GM18858 (cell line): Measurements from ENCODE around the gene IQCE.
A peak's percentile ranks its signal among the peaks of the same experiment; 100 is the strongest.
"Not testable (repeated sequence)": the region's sequence is repeated elsewhere in the genome, so short reads cannot be mapped to it uniquely, and the experiment has no call there.

Source experiments
- ATAC-seq: cut with Tn5 transposase; IDR thresholded peaks from one replicate; pipeline ENCODE4 v1.9.1; 2021; ENCODE audit not compliant: unreplicated experiment

IQCE gene

DNA sequence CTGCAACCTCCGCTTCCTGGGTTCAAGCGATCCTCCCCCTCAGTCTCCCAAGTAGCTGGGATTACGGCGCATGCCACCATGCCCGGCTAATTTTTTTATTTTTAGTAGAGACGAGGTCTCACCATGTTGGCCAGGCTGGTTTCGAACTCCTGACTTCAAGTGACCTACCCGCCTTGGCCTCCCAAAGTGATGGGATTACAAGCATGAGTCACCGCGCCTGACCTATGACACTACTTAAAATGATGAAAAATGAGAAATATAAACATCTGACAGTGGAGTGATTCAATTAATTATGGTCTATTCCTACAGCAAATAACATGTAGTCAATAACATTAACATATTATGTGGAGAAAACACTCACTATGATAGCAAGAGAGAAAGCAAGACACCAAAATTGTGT is 5.7 kb upstream of the IQCE start:
- ATAC-seq: no peak

DNA sequence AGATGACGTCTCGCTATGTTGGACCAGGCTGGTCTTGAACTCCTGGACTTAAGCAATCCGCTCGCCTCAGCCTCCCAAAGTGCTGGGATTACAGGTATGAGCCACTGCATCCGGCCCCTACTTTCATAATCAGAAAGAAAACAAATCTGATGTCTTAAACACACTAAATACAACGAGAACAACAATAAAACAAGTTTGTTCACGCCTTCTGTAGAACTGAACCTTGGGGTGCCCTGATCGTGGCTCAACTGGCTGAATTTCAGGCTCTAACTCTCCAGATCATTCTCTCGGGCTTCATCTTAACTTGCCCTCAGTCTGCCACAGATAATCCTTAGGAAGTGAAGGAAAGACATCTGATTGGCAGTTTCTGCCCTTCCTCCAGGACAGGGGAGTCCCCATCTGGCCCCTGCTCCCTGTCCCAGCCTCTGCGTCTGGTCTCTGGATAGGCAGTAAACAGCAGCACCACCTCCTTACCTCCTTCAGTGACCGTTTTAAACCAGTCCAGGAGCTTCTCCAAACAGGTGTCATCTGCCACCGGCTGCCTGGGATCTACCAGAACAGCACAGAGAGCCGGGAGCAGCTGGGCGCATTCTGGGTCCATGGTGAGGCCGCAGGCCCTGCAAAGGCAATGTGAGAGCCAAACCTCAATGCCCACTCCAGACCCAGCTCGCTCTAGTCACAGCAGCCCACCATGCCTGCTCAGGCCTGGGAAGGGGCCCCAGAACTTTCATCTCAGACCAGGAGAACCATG is 4.8 kb upstream of the IQCE start:
- no peak for ATAC-seq

DNA sequence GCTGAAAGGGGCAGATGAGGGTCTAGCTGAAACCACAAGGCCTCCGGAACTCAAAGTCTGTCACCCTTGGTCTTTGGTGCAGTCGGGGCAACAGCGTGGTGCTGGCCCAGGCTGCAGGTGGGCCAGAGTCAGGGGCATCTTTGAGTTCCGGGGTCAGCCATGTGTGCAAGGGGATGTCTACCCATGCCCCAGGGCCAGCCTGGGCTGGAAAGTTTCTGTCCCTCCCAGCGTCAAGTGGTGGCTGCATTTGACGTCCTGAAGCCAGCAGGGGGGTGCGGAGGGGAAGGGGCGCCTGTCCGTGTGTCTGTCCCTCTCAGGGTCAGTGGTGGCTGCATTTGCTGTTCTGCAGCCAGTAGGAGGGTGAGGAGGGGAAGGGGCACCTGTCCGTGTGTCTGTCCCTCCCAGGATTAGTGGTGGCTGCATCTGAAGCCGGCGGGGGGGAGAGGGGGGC is 4.1 kb upstream of the IQCE start:
- no peak for ATAC-seq

DNA sequence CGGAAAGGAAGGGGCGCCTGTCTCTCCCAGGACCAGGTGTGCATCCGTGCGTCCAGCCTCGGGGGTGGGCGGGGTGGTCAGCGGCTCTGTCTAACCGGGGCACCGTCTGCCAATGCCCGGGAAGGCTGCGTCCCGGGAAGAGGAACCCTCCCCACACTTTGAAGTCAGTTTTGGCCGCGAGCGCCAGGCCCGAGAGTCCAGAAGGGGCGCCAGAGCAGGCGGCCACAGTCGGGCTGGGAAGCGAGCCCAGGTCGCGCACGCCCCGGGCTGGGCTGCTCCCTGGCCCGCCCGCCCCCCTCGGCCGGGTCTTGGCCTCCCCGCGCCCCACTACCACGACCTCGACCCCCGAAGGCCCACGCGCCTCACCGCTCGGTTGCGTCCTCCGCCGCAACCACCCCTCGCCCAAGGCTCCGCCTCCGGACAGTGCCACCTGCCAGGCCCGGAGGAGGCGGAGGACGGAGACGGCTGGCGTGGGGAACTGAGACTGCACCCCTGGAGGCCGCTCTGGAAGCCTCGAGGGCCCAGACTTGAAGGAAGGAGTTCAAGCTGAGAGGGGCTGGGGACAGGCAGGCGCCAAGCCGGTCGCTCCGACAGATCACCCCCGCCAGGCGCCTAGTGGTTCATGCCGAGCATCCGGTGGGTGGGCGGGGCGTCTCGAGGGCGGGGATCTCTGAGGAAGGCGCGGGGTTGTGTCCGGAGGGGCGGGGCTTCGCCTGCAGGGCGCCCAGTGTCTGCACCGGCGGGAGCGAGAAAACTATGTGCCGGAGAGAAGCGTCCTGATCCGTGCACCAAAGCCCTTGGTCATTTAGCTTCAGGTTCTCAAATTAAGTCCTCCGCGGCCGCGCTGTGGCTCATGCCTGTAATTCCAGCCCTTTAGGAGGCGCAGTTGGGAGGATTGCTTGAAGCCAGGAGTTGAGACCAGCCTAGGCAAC is 3.4 kb upstream of the IQCE start, which contains the start of gene BRAT1:
Gene BRAT1, minus strand, starts transcription at position 404 of the 932 bp plus-strand sequence. CDS start 1,093 bp downstream, outside the sequence.
- ATAC-seq: peak; percentile 52

DNA sequence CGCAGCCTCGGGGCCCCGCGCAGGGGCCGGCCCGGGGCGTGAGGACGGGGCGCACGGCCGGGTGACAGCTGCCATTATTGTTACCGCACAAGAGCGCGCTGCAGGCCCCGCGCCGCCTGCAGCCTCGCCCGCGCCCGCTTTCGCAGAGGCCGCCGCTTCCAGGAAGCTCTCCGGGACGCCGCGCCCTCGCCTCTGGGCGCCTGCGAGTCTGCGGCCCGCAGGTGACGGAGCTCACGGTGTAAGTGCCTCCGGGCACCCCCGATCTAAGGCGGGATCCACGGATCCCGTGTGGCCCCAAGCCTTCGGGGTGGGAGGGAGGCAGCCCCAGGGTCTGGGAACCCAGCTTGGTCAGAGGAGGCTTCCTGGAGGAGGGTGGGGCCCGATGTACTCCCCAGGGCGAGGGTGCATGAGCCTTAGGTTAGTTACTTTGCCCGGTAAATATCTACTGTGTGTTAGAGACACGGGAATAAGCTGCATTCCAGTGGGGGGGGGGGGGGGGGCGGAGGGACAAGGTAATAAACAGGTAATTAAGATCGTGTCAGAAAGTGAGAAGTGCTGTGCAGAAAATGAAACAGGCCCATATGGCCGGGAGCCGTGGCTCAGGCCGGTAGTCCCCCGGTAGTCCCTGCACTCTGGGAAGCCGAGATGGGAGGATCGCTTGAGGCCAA is 638 bp downstream of the IQCE start:
- ATAC-seq: peak; percentile 7

DNA sequence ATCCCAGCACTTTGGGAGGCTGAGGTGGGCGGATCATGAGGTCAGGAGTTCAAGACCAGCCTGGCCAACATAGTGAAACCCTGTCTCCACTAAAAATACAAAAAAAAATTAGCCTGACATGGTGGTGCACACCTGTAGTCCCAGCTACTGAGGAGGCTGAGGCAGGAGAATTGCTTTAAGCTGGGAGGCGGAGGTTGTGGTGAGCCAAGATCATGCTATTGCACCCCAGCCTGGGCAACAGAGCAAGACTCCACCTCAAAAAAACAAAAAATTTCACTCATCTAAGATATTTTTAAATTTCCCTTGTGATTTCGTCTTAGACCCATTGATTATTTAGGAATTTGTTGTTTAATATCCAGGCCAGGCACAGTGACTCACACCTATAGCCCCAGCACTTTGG is 5.2 kb downstream of the IQCE start:
- ATAC-seq: not testable (repeated sequence)

DNA sequence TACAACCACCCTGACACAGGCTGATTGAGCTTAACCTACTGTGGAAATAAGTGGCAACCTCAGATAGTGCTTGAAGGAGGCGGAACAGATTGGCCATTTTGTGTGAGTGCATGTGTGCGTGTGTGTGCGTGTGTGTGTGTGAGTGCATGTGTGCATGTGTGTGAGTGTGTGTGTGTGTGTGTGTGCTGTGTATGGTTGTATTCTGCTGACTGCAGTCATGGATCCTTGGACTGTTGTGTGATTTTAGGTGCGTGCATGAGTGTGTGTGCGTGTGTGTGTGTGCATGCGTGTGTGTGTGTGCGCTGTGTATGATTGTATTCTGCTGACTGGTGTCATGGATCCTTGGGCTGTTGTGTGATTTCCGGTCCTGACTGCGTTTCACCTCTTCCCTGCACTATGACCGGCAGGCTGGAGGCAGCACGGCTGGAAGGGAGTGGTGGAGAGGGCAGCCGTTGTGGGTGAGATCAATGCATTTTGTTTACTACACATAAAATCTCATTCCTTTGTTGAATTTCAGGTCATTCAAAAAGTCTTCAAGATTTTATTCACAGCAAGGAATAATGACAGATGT is 6.3 kb downstream of the IQCE start:
- ATAC-seq: no peak

DNA sequence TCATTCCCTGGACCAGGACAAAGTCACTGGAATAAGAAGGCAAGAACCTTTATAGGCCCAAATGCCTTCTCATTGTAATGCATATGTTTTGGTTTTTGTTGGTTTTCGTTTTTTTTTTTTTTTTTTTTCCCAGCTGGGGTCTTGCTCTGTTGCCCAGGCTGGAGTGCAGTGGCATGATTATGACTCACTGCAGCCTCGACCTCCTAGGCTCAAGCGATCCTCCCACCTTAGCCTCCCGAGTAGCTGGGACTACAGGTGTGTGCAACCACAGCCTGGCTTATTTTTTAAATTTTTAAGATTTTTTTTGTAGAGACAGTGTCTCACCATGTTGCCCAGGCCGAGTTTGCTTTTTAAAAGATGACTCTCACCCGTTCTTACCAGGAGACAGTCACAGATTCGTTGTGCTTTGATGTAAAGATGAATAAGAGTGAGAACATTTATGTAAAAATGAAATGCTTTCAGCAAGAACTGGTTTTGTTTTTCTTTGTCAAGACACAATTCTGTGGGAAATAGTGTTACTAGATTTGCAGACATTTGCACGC is 7.6 kb downstream of the IQCE start:
- ATAC-seq: peak; percentile 29

DNA sequence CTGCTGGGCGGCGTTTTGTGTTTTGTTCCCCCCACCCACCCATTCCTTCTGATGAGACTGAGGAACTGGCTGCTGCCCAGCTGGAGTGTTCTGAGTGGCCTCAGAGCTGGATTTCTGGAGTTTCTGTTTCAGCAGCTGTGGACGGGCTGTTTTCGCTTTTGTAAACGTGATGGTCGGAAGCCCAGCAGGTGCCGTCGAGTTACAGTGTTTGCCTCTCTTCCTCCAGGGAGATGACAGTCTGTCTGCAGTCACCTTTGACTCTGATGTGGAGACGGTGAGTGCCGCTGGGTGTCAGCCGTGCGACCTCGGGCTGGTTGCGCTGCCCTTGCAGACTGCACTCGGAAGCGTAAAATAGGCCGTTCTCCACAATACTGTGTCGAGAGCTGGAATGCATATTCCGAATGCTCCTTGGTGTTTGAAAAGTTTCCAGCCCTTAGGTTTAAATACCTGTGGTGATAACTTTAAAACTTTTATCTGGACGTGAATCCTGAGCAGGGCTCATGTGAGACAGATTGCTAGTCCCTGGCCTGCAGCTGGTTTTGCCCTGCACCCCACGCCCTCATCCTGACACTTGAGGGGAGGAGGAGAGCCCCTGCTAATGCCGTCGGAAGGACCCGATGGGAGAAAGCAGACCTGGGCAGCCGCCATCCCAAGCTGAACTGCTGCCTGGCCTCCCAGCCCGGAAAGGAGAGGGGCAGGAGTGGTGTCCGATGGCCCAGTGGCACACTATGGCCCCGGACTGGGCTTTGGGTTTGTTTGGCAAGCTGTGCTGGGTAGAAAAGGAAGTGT is 8.3 kb downstream of the IQCE start:
- ATAC-seq: peak; percentile 82

DNA sequence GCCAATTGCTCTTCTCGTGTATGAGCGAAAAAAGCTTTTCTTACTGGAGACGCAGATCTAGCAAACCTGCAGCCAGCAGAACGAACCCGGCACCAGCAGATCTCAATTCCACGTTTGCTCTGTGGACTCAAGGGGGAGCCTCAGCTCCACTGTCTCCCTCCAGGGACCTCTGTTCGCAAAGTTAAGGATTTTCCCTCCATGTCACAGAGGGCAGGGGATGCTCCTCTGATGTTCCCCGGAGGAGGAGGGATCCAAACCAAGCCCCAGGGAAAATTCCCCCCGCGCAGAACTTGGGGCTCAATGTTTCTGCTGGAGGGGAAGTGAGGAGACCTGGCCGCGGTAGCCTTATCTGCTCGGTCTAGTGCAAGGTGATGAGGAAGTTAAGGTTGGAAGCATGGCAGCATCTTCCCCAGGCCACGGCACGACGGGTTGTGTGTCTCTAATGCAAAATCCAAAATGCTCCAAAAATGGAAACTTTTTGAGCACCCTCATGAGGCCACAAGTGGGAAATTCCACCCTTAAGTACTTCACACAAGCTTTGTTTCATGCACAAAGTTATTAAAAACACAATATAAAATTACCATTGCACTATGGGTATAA is 9.0 kb downstream of the IQCE start:
- ATAC-seq: no peak

DNA sequence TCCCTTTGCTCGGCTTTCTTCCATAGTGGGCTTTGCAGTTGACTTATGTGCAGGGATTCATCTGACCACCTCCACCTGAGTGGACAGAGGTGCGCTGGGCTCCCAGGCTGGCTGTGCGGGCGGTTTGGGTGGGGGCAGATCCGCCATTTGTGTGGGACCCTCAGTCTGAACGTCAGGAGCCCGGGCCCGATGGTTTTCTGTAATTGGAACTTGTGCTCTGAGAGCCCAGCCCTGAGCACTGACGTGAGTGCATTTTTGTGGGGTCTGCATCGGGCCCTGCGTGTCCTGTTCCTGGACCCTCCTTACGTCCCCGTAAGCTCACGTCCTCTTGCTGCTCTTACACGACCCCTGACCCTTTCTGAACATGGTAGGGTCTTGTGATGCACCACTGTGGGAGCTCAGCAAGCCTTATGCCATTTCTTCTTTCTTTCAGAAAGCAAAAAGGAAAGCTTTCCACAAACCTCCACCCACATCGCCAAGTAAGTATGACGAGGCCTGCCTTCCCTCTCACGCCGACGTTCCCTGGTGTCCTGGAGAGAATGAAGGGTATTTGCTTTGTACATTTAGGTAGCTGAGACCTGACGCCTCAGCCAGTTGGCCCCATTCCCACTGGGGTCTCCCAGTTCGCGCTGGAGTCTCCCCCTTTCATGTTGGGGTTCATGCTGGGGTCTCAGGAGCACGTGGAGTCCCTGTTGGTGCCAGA is 9.9 kb downstream of the IQCE start:
- ATAC-seq: no peak

DNA sequence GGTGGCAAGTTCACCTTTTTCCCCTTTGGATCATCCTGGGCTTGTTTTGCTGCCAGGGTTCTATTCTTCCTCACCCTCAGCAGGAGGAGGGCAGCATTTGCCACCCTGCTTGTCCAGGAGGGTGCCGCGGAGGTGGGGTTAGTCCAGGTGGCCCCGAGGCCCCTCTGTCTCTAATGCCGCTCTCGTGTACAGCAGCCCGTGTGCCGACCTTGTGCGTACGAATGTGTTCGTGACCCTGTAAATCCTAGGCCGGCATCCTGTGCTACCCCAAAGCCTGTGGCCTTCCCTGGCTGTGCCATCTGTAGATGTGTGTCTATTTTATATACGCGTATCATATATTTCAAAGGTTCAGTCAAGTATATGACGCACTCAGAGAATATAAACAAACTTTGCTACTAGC is 10.6 kb downstream of the IQCE start:
- ATAC-seq: no peak

DNA sequence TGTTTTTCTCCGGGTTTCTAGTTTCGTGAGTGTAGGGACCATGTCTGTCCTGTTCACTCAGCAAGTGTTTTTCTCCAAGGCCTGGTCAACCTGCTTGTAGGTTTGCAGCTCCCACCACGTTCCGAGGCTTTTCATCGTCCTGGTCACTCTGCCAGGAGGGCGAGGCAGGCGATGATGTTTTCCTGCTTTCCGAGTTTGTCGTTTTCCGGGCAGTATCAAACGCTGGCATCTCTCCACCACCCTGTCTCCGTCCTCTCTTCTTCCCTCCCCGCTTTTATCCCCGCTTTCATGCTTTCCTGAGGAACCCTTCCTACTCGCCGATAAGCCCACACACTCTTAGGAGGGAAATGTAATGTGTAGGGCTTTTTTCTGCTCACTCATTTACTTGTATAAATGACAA is 11.2 kb downstream of the IQCE start:
- ATAC-seq: no peak

DNA sequence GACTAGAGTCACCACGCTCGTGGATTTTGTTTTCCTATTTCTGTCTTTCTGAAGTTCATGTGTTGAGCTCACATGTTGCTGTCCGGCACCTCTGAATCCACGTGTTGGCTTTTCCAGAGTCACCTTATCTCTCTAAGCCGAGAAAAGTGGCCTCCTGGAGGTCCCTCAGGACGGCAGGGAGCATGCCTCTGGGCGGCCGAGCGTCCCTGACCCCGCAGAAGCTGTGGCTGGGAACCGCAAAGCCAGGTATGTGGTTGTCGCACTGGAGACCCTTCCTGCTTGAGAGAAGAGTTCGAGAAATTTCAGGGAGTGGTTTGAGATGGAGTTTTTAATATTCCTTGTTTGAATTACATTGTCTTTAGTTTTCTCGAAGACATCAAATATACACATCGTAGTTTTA is 12.6 kb downstream of the IQCE start:
- no peak for ATAC-seq

DNA sequence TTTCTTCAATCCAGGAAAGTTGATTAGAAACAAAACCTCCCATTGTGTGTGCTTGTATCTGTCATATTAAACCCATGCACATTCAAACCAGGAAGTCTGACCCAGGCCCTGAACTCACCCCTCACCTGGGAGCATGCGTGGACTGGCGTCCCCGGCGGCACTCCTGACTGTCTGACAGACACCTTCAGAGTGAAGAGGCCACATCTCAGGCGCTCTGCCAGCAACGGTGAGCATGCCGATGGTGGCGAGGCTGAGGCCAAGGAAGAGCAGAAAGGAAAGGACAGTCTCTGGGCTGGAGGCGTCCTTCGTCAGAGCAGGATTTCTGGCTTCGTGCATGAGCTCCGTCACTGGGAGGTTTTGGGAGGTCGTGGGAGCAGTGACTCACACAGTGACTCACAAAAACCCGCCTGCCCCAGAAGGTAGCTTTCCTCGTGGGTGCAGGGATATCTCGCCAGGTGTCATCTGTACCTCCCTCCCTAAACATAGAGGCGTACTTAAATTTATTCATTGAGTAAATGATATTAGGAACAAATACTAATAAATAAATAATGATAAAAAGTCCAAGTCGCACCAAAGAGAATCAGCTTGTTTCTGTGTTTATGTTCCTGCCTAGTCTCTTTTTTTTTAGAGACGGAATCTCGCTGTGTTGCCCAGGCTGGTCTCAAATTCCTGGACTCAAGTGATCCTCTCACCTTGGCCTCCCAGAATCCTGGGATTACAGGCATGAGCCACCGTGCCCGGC is 13.5 kb downstream of the IQCE start:
- no peak for ATAC-seq

DNA sequence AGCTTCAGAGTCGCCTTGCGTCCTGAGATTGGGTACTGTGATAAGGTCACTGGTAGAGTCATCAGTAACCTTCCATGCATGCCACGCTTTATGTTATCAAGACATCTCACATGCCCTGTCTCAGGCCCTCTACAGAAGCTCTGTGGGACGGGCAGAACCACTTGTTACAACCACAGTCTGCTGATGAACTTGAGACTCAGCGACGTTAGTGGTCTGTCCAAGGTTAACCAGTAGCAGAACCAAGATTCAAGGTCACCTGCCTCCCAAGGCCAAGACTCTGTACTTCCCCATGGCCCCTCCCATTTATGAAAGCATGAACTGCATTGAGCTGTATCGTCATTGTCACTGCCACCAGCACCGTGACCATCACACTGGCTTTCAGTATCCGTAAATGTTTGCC is 15.0 kb downstream of the IQCE start:
- no peak for ATAC-seq

DNA sequence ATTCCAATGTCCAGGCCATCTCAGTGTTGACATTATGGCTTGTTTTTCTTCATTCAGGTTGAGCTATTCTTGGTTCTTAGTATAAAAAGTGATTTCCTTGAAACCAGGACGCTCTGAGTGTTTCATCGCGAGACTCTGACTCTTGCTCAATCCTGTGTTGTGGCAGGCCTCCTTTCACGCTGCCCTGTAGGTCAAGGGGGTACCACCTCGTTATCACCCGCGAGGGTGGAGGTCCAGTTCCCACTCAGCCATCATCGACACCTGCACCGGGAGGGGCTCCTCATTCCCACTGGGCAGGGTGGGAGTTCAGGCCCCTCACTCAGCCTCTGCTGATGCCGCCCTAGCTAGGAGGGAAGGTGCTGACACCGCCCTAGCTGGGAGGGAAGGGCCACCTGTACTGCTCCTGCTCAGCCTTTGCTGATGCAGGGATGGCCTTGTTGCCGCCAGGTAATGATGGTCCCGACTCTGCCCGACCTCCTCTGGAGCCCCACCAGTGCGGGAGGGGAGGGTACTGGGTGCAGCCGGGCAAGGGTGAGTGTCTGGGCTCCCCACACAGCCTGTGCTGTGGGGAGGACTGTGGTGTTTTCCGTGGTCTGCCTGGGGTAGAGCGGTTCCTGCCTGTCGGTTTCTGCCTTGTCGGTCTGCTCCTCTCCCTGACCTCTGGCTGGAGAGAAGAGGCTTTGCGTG is 16.4 kb downstream of the IQCE start:
- no peak for ATAC-seq
